NCI-H128 (cell line): ENCODE data around the gene C16orf54.
A peak's percentile ranks its signal among the peaks of the same experiment; 100 is the strongest.
"Not testable (repeated sequence)": the region's sequence is repeated elsewhere in the genome, so short reads cannot be mapped to it uniquely, and the experiment has no call there.

Experiments
- DNase-seq: peaks from one replicate; lab custom pipeline; 2025; ENCODE audit not compliant: unreplicated experiment; lab: John Stamatoyannopoulos, UW

C16orf54 gene, protein sequence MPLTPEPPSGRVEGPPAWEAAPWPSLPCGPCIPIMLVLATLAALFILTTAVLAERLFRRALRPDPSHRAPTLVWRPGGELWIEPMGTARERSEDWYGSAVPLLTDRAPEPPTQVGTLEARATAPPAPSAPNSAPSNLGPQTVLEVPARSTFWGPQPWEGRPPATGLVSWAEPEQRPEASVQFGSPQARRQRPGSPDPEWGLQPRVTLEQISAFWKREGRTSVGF

DNA sequence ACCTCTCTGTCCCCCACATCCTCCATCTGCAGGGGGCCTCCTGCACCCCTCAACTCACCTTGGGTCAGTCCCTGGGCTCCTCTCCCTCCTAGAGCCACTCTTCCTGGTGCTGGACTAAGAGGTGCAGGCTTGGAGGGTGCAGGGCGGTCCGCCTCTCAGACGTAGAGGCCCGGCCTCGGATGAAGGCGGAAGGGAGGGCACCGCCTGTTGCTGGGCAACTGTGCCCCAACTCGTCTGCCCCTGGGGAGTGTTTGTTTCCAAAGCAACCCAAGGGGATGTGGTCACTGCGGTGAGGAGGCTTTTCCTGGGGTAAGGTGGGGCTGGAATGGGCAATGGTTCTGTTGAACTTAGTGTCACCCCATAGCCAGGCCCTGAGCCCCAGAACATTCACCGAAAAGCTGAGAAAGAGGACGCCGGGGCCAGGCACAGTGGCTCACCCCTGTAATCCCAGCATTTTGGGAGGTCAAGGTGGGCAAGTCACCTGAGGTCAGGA lies at the start of gene C16orf54:
C16orf54 (minus strand) TSS at position 138 of the 493 bp plus-strand sequence. CDS start 1,039 bp downstream, outside the sequence.
- no peak for DNase-seq

DNA sequence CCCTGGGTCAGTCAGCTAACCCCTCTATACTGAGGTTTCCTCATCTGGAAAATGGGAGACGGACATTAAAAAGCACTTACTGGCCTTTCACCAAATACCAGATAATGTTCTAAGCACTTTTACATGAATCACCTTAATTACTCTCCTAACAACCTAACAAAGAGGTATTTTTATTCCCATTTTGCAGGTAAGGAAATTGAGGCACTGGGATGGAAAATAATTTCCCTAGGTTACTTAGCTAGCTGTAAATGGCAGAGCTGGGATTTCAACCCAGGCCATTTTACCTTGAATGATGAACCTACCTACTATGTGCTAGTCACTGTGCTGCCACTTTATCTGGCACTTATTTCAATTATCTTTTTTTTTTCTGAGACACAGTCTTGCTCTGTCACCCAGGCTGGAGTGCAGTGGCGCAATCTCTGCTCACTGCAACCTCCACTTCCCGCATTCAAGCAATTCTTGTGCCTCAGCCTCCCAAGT lies 48.5 kb upstream of the C16orf54 start:
- no peak for DNase-seq

DNA sequence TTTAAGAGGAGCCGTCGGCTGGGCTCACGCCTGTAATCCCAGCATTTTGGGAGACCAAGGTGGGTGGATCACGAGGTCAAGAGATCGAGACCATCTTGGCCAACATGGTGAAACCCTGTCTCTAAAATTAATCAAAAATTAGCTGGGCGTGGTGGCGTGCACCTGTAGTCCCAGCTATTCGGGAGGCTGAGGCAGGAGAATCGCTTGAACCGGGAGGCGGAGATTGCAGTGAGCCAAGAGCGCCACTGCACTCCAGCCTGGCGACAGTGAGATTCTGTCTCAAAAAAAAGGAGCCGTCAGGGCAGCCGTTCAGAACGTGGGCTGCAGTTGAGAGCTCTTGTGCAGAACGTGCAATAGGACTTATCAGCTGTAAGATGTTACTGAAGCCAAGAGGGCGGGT lies 47.4 kb upstream of the C16orf54 start:
- not testable (repeated sequence) for DNase-seq

DNA sequence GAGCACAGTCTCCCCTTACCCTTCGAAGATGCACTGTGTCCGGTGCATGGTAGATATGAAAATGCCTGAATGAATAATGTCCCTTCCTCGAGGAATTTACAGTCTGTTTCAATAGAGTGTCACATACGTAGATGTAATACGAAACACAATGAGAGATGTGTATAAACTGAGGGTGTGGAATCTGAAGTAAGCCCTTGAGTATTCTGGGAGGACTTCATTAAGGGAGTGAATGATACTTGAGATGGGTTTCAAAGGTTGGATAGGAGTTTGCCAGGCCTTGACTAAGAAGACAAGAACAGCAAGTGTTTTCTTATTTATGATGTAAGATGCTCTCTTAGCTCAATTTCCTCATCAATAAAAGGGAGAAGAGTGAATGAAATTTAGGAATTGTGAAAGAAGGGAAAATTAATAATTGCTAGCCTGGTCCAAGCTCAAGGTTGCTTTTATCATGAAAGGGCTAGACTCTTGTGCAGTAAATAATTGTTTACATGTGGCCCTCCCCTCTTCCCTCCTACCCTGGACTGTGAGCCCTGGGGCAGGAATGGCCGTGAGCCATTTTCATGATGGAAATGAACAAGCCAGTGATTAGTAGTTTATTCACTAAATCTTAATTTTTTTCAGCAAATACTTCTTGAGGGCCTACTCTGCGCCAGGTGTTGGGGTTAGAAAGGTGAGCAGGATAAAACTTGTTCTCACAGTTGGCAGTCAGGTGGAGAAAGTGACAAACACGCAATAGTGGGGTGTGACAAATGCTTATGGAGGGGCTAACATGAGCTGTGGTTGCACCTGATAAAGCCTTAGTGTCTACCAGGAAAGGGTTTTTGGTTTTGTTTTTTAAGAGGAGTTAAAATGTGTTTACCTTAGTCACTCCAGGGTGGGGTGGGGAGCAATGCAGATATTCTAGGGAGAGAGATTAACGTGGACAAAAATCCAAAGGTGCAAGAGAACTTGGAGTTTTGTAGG lies 46.3 kb upstream of the C16orf54 start:
- DNase-seq, result no peak

- no peak for DNase-seq
These were observed 45.4 kb upstream of the C16orf54 start for GRCh38 chr16:29790949-29791844.

GRCh38 chr16:29790183-29790948 lies 44.6 kb upstream of the C16orf54 start, which contains the start of gene KIF22:
TSS of gene KIF22 (plus strand) at chr16:29790751. CDS start at chr16:29790760, 9 bp downstream.
- DNase-seq, result peak; percentile 93

DNA sequence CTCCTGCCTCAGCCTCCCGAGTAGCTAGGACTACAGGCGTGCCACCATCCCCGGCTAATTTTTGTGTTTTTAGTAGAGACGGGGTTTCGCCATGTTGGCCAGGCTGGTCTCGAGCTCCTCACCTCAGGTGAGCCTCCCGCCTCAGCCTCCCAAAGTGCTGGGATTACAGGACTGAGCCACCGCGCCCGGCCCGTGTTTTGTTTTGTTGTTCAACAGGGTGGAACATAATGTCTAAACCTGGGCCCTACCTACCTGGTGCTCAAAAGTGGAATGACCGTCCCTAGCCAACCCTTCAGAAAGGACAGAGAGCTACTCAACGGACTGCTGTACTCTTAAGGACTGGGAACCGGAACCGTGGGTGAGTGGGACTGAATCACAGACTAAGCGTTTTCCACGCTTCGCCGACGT lies 44.0 kb upstream of the C16orf54 start:
- no peak for DNase-seq

GRCh38 chr16:29787155-29787554 lies 41.4 kb upstream of the C16orf54 start:
- not testable (repeated sequence) for DNase-seq

- DNase-seq, result no peak
These were observed 39.2 kb upstream of the C16orf54 start for GRCh38 chr16:29784901-29785500.

DNA sequence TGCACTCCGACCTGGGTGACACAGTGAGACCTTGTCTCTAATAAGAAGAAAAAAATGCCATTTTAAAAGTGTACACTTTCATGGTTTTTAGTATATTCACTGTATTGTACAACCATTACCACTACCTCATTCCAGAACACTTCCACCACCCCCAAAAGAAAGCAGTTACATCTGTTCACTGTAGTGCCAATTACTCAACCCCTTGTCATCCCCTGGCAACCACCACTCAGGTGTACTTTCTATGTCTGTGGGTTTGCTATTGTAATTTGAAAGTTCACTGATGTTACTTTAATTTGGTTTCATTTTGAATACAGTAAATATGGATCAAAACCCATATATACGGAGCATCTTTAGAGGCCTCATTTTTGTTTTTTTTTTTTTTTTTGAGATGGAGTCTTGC lies 38.4 kb upstream of the C16orf54 start:
- DNase-seq, result no peak

- not testable (repeated sequence) for DNase-seq
These were observed 37.5 kb upstream of the C16orf54 start for GRCh38 chr16:29783094-29783953.

DNA sequence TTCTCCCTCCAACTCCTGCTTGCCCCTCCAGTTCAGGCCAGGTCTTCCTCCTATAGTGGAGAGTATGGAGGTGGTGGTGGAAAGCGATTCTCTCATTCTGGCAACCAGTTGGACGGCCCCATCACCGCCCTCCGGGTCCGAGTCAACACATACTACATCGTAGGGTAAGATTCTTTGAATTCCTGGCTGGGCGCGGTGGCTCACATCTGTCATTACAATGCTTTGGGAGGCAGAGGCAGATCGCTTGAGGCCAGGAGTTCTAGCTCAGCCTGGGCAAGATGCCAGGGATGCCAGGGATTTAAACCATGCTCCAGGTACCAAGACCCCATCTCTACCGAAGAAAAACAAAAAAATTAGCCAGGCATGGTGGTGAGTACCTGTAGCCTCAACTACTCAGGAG lies 33.7 kb upstream of the C16orf54 start:
- no peak for DNase-seq

GRCh38 chr16:29777576-29778350 lies 32.0 kb upstream of the C16orf54 start, which contains the start of gene ZG16:
TSS of gene ZG16 (plus strand) at chr16:29778256. CDS start at chr16:29779267, 1,011 bp downstream.
- DNase-seq, result no peak

DNA sequence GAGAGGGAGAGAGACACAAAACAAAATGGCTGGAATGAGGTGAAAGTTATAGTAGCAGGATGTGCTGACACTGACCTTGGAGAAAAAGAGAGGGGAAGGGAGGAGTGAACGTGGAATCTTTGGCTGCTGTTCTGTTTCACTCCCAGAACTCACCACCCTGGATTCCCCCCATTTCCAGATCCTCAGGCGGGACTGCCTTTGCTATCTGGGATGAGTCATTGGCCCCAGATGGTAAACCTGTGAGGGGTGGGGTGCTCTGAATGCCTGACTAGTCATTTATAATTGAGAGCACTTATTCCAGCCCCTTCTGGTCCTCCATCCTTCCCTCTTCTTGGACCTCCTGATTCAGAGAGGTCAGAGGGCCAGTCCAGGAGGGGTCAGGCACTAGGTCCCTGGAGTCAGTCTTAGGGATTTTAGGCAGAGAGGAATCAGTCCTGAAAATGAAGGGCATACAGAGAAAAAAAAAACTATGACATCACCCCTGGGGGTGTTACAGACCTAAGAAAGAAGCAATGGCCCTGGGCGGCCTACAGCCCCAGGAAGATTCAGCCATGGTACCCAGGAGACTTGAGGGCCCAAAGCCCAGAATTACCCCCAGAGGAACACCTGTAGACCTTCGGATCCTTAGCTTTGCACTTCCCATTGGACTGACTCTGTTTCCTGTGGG lies 30.1 kb upstream of the C16orf54 start:
- DNase-seq, result no peak

DNA sequence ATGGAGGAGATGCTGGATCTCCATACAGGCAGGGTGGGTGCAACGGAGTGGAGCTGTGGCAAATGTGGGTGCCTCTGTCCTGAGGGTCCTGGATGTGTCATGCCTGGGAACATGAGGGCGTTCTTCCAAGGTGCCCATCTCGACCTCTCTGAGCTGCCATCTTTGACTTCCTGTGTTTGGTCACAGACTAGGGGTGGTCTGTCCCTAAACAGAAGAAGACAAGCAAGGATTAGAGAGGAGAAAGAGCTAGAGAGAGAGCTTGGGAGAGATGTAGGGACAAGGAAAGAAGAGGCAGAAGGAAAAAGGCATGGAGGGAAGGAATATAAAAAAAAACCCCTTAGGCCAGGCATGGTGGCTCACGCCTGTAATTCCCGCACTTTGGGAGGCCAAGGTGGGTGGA lies 28.9 kb upstream of the C16orf54 start:
- DNase-seq, result no peak

- not testable (repeated sequence) for DNase-seq
These were observed 26.5 kb upstream of the C16orf54 start for GRCh38 chr16:29772330-29772729.

DNA sequence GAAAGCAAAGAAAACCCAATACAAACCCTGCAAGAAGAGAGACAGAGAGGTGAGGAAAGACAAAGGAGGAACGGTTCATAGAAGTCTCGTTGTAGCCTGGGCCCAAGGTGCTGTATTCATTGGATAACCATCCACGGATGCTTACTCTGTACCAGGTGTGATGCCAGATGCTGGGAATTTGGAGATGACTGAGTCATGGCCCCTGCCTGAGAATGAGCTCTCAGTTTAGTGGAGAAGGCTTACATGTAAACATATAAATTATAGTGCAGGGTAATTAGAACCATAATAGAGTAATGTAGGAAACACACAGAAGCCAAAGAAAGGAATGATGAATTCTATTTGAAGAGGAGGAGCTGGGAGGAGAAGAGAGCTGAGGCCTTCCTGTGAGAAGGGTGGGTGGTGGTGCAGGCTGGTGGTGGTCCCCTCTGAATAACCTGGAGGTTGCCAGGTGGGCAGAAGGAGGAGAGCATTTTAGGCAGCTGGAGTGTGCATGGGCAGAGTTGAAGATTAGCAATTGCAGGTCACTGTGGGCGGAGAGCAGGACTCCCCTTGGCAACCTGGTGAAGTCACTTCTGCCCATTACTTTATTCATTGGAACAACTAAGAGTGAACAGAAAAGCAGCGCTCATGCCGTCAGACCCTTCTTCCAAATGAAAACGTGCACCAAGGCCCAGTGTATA lies 24.6 kb upstream of the C16orf54 start:
- no peak for DNase-seq
